HG03108 (cell line): Measurements from ENCODE around the gene FAM98C.
A peak's percentile ranks its signal among the peaks of the same experiment; 100 is the strongest.
"Not testable (repeated sequence)": the region's sequence is repeated elsewhere in the genome, so short reads cannot be mapped to it uniquely, and the experiment has no call there.

Source experiments
- ATAC-seq: cut with Tn5 transposase; IDR thresholded peaks from one replicate; pipeline ENCODE4 v1.9.1; 2021; ENCODE audit warnings: moderate library complexity; ENCODE audit not compliant: unreplicated experiment

FAM98C gene

DNA sequence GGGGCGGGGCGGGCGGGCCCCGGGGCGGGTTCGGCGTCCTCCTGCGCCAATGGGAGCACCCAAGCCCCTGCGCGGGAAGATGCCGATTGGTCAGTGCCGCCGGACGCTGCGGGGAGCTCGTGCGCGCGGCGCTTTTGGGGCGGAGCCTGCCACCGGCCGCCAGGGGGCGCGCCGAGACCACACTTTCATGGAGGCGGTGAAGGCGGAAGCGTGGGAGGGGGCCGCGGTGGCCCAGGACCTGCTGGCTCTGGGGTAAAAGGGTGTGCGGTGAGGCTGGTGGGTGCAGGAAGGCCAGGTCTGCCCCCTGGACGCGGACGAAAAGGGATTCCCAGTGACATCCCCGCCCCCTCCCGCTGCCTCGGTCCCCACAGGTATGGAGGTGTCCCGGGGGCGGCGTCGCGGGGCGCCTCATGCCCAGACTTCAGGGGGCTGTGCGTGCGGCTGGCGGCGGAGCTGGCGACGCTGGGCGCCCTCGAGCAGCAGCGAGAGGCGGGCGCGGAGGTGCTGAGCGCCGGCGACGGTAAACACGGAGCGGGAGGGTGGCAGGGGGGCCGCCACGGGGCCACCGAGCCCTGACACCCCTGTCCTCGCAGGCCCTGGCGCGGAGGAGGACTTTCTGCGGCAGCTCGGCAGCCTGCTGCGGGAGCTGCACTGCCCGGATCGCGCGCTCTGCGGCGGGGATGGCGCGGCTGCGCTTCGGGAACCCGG lies at the start of gene FAM98C:
Gene FAM98C (plus strand): TSS at position 127 of the 708 bp plus-strand sequence. CDS start 61 bp downstream, at position 188.
- ATAC-seq: peak; percentile 90

DNA sequence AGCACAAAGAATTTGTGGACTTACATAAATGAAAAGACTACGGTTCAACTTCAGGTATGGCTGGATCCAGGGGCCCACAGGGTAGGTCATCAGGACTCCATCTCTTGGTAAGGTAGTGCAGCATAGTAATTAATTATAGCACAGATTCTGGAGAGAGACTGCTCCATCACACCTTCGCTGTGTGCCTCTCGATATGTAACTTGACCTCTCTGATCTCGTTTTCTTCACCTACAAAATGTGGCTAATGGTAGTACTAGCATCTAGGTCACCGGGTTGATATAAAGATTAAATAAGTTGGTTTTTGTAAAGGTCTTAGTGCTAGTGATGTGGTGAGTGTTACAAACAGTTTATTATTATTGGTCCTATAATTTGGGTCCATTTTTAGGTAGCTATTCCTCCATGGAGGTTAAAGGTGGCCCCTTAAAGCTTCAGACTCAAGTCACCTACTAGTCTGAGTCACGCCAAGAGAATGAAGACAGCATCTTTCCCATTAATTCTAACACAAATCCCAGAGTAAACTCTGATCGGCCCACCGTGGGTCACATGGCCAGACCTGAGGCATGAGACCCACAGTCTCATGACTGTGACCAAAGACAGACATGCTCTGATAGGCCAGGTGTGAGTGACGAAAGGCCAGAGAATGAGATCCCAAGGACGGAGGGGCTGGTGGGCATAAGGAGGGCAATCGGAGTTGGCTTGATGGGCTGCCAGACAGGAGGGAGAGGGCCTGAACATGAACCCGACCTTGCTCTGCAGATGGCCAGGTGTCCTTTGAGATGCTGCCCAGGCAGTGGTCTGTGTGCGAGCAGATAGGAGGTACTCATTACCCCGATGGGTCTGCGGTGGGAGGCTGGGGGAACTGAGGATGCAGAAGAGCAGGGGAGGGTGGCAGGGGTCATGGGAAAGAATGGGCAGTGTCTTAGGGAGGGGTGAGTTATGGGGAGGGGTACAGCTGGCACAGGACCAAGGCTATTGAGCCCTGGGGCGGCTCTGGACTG lies 46.9 kb upstream of the FAM98C start:
- no peak for ATAC-seq

DNA sequence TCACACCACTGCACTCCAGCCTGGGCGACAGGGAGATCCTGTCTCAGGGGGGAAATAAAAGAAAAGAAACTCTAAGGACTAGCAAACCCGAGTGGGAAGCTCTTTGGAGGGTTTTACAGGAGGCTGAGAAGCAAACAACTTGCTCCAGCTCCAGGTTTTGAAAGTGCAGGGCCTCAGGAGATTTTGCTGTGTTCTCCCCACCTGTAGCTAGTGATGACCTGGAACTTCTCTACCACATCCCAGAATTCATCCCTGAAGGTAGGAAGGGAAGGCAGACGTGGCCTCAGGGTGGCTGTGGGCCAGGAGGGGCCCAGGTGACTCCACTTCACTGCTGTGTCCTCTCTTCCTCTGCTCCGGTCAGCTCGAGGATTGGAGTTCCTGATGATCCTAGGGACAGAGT lies 44.8 kb upstream of the FAM98C start:
- no peak for ATAC-seq

DNA sequence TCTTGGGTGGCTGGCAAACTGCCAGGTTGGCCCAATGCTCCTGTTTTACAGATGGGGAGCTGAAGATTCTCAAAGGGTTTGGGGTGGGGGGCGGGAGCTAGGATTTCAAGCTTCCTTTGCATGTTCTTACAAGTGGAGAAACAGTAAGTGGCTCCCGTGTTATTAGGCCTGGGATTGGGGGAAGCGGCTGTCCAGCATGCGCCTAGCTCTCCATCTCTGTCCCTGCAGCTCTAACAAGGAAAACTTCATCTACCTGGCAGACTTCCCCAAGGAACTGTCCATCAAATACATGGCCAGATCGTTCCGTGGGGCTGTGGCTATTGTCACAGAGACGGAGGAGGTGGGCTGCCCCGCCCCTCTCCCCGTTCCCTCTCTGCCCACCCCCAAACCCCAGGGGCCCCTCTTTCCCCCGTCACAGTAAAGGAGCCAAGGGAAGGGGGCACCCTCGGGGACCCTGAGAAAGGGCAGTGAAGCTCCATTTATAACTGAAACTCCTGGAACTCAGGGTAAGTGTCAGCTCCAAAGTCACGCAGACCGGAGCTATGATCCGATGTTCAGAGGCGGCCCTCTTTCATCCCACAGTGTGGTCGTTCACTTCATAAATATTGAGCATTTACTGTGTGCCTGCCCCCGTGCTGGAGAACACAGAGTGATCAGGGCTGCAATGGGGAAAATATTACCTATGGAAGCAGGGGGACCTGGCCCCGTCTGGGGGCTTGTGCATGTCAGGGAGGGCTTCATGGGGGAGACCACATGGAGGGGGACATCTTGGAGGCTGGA lies 43.5 kb upstream of the FAM98C start:
- no peak for ATAC-seq

GRCh38 chr19:38360351-38360750 lies 42.5 kb upstream of the FAM98C start:
- no peak for ATAC-seq

DNA sequence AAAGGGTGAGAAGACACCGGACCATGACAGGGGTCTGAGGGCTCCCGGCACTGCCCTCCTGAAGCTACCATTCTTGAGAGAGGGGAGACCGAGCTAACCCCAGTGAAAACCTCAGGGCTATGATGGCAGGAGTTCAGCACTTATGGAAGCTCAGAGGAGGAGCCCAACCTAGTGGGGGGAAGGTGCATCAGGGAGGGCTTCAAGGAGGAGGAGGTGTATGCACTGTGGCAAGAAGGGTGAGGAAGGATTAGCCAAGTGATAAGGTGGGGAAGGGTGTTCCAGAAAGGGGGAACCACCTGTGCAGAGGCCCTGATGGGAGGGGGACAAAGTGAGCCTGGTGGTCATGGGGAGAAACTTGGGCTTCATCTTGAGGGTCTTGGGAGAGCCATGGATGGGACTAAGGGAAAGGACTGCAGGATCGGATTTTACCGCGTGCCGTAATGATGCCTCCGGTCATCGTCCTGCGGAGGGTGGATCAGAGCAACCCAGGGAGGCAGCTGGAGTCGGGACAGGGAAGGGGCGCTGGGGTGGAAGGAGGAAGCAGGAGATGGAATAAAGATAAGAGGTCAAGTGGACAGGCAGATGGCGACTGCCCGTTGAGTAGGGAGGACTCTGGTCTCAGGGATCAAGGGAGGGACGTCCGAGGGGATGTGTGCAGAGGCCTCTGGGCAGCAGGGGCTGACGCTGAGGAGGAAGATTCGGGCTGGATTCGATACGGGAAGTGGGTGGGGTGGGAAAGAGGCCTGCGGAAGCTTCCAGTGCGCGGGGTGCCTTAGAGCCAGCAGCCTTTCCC lies 41.9 kb upstream of the FAM98C start:
- no peak for ATAC-seq

GRCh38 chr19:38361633-38362075 lies 41.2 kb upstream of the FAM98C start:
- ATAC-seq: peak; percentile 66

- ATAC-seq: peak; percentile 29
Observed at GRCh38 chr19:38362076-38362945, 40.6 kb upstream of the FAM98C start.

DNA sequence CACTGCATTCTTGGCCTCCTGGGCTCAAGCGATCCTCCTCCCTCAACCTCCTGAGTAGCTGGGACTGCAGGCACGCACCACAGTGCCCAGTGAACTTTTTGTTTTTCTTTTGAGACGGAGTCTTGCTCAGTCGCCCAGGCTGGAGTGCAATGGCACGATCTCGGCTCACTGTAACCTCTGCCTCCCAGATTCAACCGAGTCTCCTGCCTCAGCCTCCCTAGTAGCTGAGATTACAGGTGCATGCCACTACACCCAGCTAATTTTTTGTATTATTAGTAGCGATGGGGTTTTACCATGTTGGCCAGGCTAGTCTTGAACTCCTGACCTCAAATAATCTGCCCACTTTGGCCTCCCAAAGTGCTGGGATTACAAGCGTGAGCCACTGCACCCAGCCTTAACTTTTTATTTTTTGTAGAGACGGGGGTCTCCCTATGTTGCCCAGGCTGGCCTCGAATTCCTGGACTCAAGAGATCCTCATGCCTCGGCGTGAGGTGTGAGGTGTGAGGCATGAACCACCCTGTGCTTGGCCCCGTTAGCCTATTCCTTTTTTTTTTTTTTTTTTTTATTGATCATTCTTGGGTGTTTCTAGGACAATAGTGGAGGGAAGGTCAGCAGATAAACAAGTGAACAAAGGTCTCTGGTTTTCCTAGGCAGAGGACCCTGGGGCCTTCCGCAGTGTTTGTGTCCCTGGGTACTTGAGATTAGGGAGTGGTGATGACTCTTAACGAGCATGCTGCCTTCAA lies 39.8 kb upstream of the FAM98C start:
- ATAC-seq: not testable (repeated sequence)

DNA sequence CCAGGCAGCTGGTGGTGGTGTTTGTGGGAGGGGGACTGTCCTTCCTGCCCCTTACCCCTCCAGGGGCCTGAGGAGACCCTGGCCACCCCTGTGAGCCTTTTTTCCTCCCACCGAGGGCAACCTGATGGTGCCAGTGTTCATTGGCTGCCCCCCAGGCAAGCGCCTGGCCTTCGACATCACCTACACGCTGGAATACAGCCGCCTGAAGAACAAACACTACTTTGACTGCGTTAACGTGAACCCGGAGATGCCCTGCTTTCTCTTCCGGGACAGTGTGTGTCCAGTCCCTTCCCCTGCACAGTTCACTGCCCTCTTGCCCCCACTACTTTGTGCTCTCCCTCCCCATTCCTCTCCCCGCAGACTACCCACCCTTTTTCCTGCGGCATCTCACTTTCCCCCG lies 35.9 kb upstream of the FAM98C start:
- ATAC-seq: no peak

DNA sequence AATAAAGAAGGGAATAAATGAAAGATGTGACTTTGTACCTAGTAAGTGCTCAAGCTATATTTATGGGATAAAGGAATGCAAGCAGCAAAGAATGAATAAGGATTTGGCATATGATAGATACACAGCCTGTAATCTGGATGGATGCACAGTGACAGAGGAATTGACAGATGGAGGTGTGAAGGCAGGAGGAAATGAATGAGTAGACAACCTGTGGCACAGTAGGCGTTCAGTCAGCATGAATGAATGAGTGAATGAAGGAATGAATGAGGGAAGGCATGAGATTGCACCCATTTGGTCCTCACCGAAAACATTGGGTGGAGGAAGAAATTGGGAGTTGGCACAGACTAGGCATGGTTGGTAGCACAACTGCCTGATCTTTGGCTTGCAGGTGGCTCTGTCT lies 33.3 kb upstream of the FAM98C start:
- ATAC-seq: no peak

GRCh38 chr19:38370299-38370698 lies 32.6 kb upstream of the FAM98C start:
- no peak for ATAC-seq

GRCh38 chr19:38371081-38371480 lies 31.8 kb upstream of the FAM98C start:
- no peak for ATAC-seq

- no peak for ATAC-seq
Observed at GRCh38 chr19:38373907-38374331, 29.0 kb upstream of the FAM98C start.

- peak; percentile 94 for ATAC-seq
Observed at GRCh38 chr19:38374332-38375097, 28.4 kb upstream of the FAM98C start, which contains the start of gene PSMD8. PSMD8 (plus strand) TSS chr19:38374571; CDS start chr19:38374602, 31 bp downstream.

GRCh38 chr19:38375098-38375493 lies 27.8 kb upstream of the FAM98C start:
- no peak for ATAC-seq

DNA sequence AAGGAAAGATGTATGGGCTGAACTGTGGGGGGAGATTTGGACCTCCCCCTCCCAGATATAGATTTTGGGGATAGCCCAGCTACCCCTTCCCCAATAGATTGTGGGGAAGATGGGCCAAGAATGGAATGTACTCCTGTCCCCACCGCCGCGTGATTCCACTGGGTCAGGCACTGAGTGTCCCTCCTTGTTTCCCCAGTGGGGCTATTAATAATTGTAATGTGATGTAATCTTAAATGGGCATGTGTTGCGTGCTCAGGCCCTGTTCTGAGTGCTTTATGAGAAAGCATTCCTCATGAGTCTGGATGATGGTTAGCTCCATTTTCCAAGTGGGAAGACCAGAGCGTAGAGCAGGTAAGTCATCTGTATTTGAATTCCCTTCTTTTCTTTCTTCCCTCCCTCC lies 27.1 kb upstream of the FAM98C start:
- no peak for ATAC-seq

DNA sequence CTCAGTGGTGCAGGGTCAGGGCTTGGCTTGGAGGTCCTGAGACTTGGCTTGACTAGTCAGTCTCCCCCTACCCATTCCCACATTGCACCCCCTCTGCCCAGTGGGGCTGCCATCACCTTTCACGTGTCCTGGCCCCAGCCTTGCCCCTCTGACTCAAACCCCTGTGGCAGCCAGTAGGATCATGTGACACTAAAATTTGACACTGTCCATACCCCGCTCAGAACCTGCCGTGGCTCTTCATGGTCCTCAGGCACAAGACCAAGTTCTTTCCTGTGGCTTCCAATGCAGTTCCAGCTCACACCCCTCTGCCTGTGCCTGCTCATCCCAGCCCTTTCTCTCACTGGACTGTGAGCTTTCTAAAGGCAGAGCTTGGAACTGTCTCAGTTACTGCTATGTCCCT lies 26.3 kb upstream of the FAM98C start:
- ATAC-seq: no peak
